K562 (cell line): ENCODE data around the gene ZG16B. TPM values are rescaled to one million over a fixed set of nuclear protein-coding genes. Genes with fewer than 3 reads are reported as not detected.

Source experiments
- ATAC-seq: fragments of 200-7000 bp; cut with Tn5 transposase; 3 replicates; pipeline ENCODE4 v1.9.1; 2020; ENCODE audit warnings: moderate library complexity
- BruUV-seq: library from RNA; stranded (reverse); fragments of 400-500 nt; replicated peaks from 2 replicates; lab custom pipeline; 2021; lab: Mats Ljungman, UMichigan
- CTCF ChIA-PET: fragments of 300-600 bp; formaldehyde crosslinking; extraction: SDS; loops from one replicate; lab custom pipeline; 2021; ENCODE audit warnings: low intra/inter-chr PET ratio; lab: Yijun Ruan, JAX
- POLR2A ChIA-PET: fragments of 300-600, 350-650 bp; sonication (Branson Sonifier 250); formaldehyde crosslinking; extraction: SDS; loops from one replicate; lab custom pipeline; 2021; ENCODE audit warnings: antibody characterized with exemption, inconsistent platforms; lab: Yijun Ruan, JAX
- DNase-seq, 4 experiments: peaks; one replicate each; pipeline versions ENCODE4 v3.0.0 to v3.0.0-alpha.2; 2011 to 2018; ENCODE audit warnings: low spot score in 3 of 4, mixed read lengths in 3 of 4; ENCODE audit errors: extremely low read depth in 1 of 4
- FAIRE-seq: peaks from 2 replicates; lab custom pipeline; 2011; peaks lifted over from hg19 to GRCh38; lab: Jason Lieb, UNC
- H2AFZ ChIP-seq: 2 replicates; pipeline ENCODE4 v1.6.0; 2011; ENCODE audit warnings: low read depth, low read length, control low read depth, inconsistent platforms
- H3K27ac ChIP-seq: fragments of 200-600 bp; 3 replicates; pipeline ENCODE4 v1.8.0; 2011; ENCODE audit warnings: low read depth, mild to moderate bottlenecking, control low read depth, inconsistent platforms, low read length, moderate library complexity, mixed read lengths; ENCODE audit errors: extremely low read depth
- H3K27me3 ChIP-seq, 2 experiments: fragments of 300-600 bp in 1 of 2; 2 replicates in 1 of 2; 3 replicates in 1 of 2; pipeline versions ENCODE4 v1.6.0 to v1.8.0; 2011; ENCODE audit warnings: inconsistent platforms in 2 of 2, low read length in 2 of 2, mild to moderate bottlenecking in 1 of 2, mixed read lengths in 1 of 2, moderate library complexity in 1 of 2; ENCODE audit not compliant: control insufficient read depth in 2 of 2, insufficient read depth in 2 of 2
- H3K36me3 ChIP-seq: fragments of 300-600 bp; 3 replicates; pipeline ENCODE4 v1.8.0; 2011; ENCODE audit warnings: mild to moderate bottlenecking, low read length, inconsistent platforms; ENCODE audit not compliant: control insufficient read depth, insufficient read depth
- H3K4me1 ChIP-seq, 2 experiments: fragments of 200-600 bp in 1 of 2; replicated peaks in 1 of 2; 2 replicates in 1 of 2; 3 replicates in 1 of 2; pipeline versions ENCODE4 v1.5.1 to v1.8.0; 2011; ENCODE audit warnings: inconsistent platforms in 2 of 2, low read length in 2 of 2, mild to moderate bottlenecking in 1 of 2, mixed read lengths in 1 of 2, moderate library complexity in 1 of 2; ENCODE audit not compliant: control insufficient read depth in 2 of 2, insufficient read depth in 2 of 2
- H3K4me2 ChIP-seq: 2 replicates; pipeline ENCODE4 v1.6.1; 2011; ENCODE audit warnings: low read length, control low read depth, inconsistent platforms, mixed read lengths; ENCODE audit not compliant: insufficient read depth
- H3K4me3 ChIP-seq: fragments of 200-600 bp; sonication (generic), shearing (Covaris generic); 2 replicates; pipeline ENCODE4 v1.5.1; 2016; ENCODE audit warnings: control low read depth, inconsistent platforms
- H3K79me2 ChIP-seq: fragments of 200-600 bp; 3 replicates; pipeline ENCODE4 v1.8.0; 2011; ENCODE audit warnings: low read length, inconsistent platforms; ENCODE audit not compliant: control insufficient read depth, insufficient read depth
- H3K9ac ChIP-seq, 2 experiments: 2 replicates each; pipeline versions ENCODE4 v1.6.0 to v1.6.1; 2011; ENCODE audit warnings: low read depth in 2 of 2, low read length in 2 of 2, control low read depth in 1 of 2, inconsistent platforms in 1 of 2, mild to moderate bottlenecking in 1 of 2, mixed read lengths in 1 of 2; ENCODE audit not compliant: insufficient read depth in 1 of 2
- H3K9me1 ChIP-seq: one replicate; pipeline ENCODE4 v1.6.0; 2011; ENCODE audit warnings: inconsistent platforms, mild to moderate bottlenecking, low read length, moderate library complexity; ENCODE audit not compliant: control insufficient read depth, insufficient read depth
- H3K9me3 ChIP-seq: replicated peaks from 2 replicates; pipeline ENCODE4 v1.5.1; 2011; ENCODE audit warnings: low read depth, low read length, inconsistent platforms; ENCODE audit not compliant: control insufficient read depth, insufficient read depth
- H4K20me1 ChIP-seq: replicated peaks from 2 replicates; pipeline ENCODE4 v1.6.1; 2011; ENCODE audit warnings: low read length, inconsistent platforms, mixed read lengths; ENCODE audit not compliant: control insufficient read depth, insufficient read depth
- CBX3 ChIP-seq, 2 experiments: IDR thresholded peaks; 1 replicate in 1 of 2; 2 replicates in 1 of 2; pipeline ENCODE4 v1.6.1; 2012; ENCODE audit warnings: inconsistent platforms in 2 of 2, low read length in 2 of 2, borderline replicate concordance in 1 of 2, control low read depth in 1 of 2
- FOXO4 ChIP-seq: fragments of 450-650 bp; formaldehyde crosslinking; IDR thresholded peaks from 2 replicates; pipeline ENCODE4 v1.4.0; 2020; ENCODE audit warnings: mild to moderate bottlenecking, moderate library complexity
- IFI16 ChIP-seq: fragments of 250-450 bp; sonication (Bioruptor Pico); IDR thresholded peaks from 2 replicates; pipeline ENCODE4 v2.1.2; 2022; ENCODE audit warnings: mild to moderate bottlenecking, inconsistent platforms
- KDM4B ChIP-seq, 2 experiments: fragments of 450-650 bp in 1 of 2; sonication (generic) in 1 of 2; IDR thresholded peaks; 2 replicates each; pipeline ENCODE4 v1.6.1; 2016 to 2017; ENCODE audit warnings: borderline replicate concordance in 2 of 2, antibody characterized with exemption in 1 of 2, low read depth in 1 of 2, mild to moderate bottlenecking in 1 of 2
- NR2C2 ChIP-seq, 2 experiments: fragments of 200-800 bp in 1 of 2; sonication (Bioruptor generic) in 1 of 2; sonication (generic) in 1 of 2; formaldehyde crosslinking in 1 of 2; IDR thresholded peaks; 2 replicates each; pipeline versions ENCODE4 v1.6.1 to v1.8.0; 2016 to 2022; ENCODE audit warnings: mild to moderate bottlenecking in 1 of 2, missing compliant biosample characterization in 1 of 2, missing genetic modification characterization in 1 of 2, missing genetic modification reagents in 1 of 2
- NR4A1 ChIP-seq, 2 experiments: fragments of 250-450 bp in 1 of 2; fragments of 450-650 bp in 1 of 2; sonication (Bioruptor Pico) in 1 of 2; IDR thresholded peaks; 2 replicates each; pipeline versions ENCODE4 v1.4.0 to v1.6.1; 2016 to 2020; ENCODE audit warnings: mild to moderate bottlenecking in 2 of 2, missing compliant biosample characterization in 1 of 2, missing genetic modification characterization in 1 of 2, moderate library complexity in 1 of 2
- STAT5A ChIP-seq: IDR thresholded peaks from 2 replicates; pipeline ENCODE4 v1.6.1; 2012; ENCODE audit warnings: low read length, inconsistent platforms, borderline replicate concordance
- TCF15 ChIP-seq: fragments of 250-450 bp; sonication (Bioruptor Pico); IDR thresholded peaks from 2 replicates; pipeline ENCODE4 v1.8.0; 2022; ENCODE audit warnings: moderate library complexity, mild to moderate bottlenecking, inconsistent platforms
- ZHX1 ChIP-seq: fragments of 150-350 bp; conservative IDR thresholded peaks from 2 replicates; pipeline ENCODE4 v1.6.1; 2014; ENCODE audit warnings: low read length
- ZNF146 ChIP-seq: IDR thresholded peaks from one replicate; pipeline ENCODE4 v1.6.1; 2018; ENCODE audit warnings: missing compliant biosample characterization; ENCODE audit not compliant: unreplicated experiment
- WGBS: fragments of 100-300 bp; shearing (Covaris generic); methylation state at CpG from one replicate; pipeline ENCODE4 v1.1.6; 2016; ENCODE audit warnings: low coverage, mixed read lengths; ENCODE audit not compliant: insufficient coverage; ENCODE audit errors: missing lambda C conversion rate; 5-methylcytosine and 5-hydroxymethylcytosine counted together
- in situ Hi-C: fragments of 300-500 bp; cut with MboI; formaldehyde crosslinking; loops from 4 replicates; pipeline ENCODE4 v1.15.0; 2018; ENCODE audit warnings: inconsistent platforms, mixed read lengths
- intact Hi-C: fragments of 100-400 bp; cut with micrococcal nuclease; formaldehyde crosslinking; loops from 2 replicates; pipeline ENCODE4 v1.14.2; 2022
- polyA plus RNA-seq, 8 experiments: library from polyadenylated mRNA; depleted of rRNA in 4 of 8; stranded (reverse) in 5 of 8; unstranded in 3 of 8; fragments of >200 nt; fragmentation: Nextera tagmentation in 2 of 8; fragmentation: Illumina TruSeq in 1 of 8; extraction: Ambion mirVana in 2 of 8; extraction: Trizol in 1 of 8; gene quantifications; 2 replicates each; pipeline versions ENCODE4 v1.2.1 to v1.2.3, GENCODE V29; 2011 to 2014; ENCODE audit warnings: inconsistent platforms in 1 of 8, missing spikeins in 1 of 8
- total RNA-seq, 7 experiments: library from RNA; depleted of rRNA in 6 of 7; stranded (reverse); fragments of >200 nt in 6 of 7; fragmentation: Illumina TruSeq in 2 of 7; extraction: Trizol in 2 of 7; gene quantifications; 2 replicates each; pipeline versions ENCODE4 v1.2.1 to v1.2.3, GENCODE V29; 2011 to 2021; ENCODE audit warnings: low replicate concordance in 1 of 7

ZG16B gene
- total and polyA plus RNA-seq, 9 of the 15 experiments (the other 6 are each of a cell fraction or from before 2014, with no cell fraction given): 0.25 to 0.43 (median 0.34) TPM; not detected in 5

GRCh38 chr16:2859686-2860265, 29.7 kb downstream of the ZG16B start:
- intact Hi-C loops: no loop called here
- Histone ChIP-seq H3K27ac (no peak overlapping the region), H3K36me3 (no peaks in the 10 kb centered on the region), H3K4me3 (no peak overlapping the region), H3K9me1 (no peaks in the 10 kb centered on the region), H3K27me3 (peaks cover 3 to 28% of the 10 kb centered on the region in 2 experiments; a peak in 2 of 5 replicates), H4K20me1 (no peaks in the 10 kb centered on the region), H3K9ac (no peak overlapping the region), H3K4me1 (peaks cover 0 to 32% of the 10 kb centered on the region in 2 experiments; a peak in 3 of 5 replicates), H3K79me2 (no peaks in the 10 kb centered on the region), H3K4me2 (no peak overlapping the region), H3K9me3 (0 out of 2 replicates have a peak, but pooled peaks cover under 1% of the 10 kb centered on the region), H2AFZ (no peak overlapping the region)
- no peak for DNase-seq
- WGBS: 6% methylated on average over 10 of the region's 10 CpGs
- in situ Hi-C loops: no loop called here
- POLR2A ChIA-PET: interaction anchor here (0.6 kb wide), 1 partner anchor 406 kb away, joined by 3 read pairs; no protein-coding TSS in a partner anchor
- CTCF ChIA-PET: no interaction called here
- FAIRE-seq: no peak
- no TSS peak for BruUV-seq
- ATAC-seq: no peak
- TF ChIP-seq ZNF146 (no peak), NR2C2 (CRISPR knock-in tag; IDR thresholded peaks at IDR 0.05) (no peak), NR2C2 (tag; IDR thresholded peaks at IDR 0.05) (no peak), TCF15 (CRISPR knock-in tag) (no peak), STAT5A (no peak), ZHX1 (no peak), IFI16 (CRISPR knock-in tag) (no peak), CBX3 (IDR thresholded peaks at IDR 0.05; ENCODE audit: borderline replicate concordance in 1 of 2, low read length in 2 of 2) (no peak), FOXO4 (CRISPR knock-in tag) (no peak), KDM4B (IDR thresholded peaks at IDR 0.05; ENCODE audit: borderline replicate concordance in 2 of 2, low read depth in 1 of 2) (no peak), NR4A1 (CRISPR knock-in tag; IDR thresholded peaks at IDR 0.05) (no peak), NR4A1 (tag; IDR thresholded peaks at IDR 0.05) (no peak)
